Measurements from ENCODE around the gene TPCN1. TPM values are rescaled to one million over a fixed set of nuclear protein-coding genes. Genes with fewer than 3 reads are reported as not detected.

The TPCN1 gene
- total RNA-seq, 1 donor from 2014 or later, result 27.9 TPM

DNA sequence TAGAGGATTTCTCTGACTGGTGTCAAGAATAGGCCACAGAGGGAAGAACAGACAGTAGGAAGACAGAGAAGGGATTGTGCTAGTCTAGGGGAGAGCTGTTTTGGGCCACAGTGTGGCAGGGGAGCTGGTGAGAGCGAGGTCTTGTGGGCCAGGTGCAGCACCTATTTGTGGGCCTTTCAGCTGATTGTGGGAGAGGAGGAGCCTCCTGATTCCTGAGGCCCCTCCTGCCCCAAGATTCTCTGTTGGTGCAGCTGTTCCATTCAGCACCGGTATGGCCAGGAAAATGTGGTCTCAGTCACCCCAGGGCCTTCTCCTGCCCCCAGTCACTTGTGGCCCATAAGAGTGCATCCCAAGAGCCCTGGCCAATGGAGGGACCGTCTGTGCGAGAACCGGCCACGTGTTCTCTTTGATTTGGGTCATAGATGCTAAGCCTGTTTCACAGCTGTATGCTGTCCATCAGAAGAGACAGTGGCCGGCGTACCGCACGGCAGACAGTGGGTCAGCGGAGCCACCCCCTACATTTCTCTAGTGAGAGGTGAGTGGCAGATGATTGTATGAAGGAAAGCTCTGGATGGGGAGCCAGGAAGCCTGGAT lies 27.7 kb downstream of the TPCN1 start:
- Histone ChIP-seq H3K79me2 (ENCODE audit: insufficient read depth, low read length) (peaks cover 3% of the 10 kb centered on the region), H3K4me3 (ENCODE audit: insufficient read depth, low read depth, low read length) (no peak overlapping the region), H3K9ac (ENCODE audit: low read length) (no peak overlapping the region), H3K27ac (ENCODE audit: low read depth, low read length) (no peak overlapping the region), H4K20me1 (ENCODE audit: insufficient read depth, low read length) (no peaks in the 10 kb centered on the region), H3K27me3 (ENCODE audit: insufficient read depth, low read length) (no peaks in the 10 kb centered on the region), H3K4me2 (ENCODE audit: low read length) (no peak overlapping the region), H2AFZ (ENCODE audit: low read depth, low read length) (no peak overlapping the region), H3K4me1 (ENCODE audit: insufficient read depth, low read length) (peaks cover 25% of the 10 kb centered on the region), H3K9me3 (ENCODE audit: insufficient read depth, low read depth, low read length) (no peaks in the 10 kb centered on the region), H3K36me3 (ENCODE audit: insufficient read depth, low read length) (no peaks in the 10 kb centered on the region)
- no peak overlapping the region for H3K27ac Mint-ChIP-seq (ENCODE audit: unreplicated experiment)
- H3K27me3 Mint-ChIP-seq (ENCODE audit: low read depth, unreplicated experiment), result no peaks in the 10 kb centered on the region
- TF ChIP-seq EZH2 (IDR thresholded peaks at IDR 0.05; ENCODE audit: insufficient read depth, low read length), result no peak
- TF ChIP-seq, protein P1, sequence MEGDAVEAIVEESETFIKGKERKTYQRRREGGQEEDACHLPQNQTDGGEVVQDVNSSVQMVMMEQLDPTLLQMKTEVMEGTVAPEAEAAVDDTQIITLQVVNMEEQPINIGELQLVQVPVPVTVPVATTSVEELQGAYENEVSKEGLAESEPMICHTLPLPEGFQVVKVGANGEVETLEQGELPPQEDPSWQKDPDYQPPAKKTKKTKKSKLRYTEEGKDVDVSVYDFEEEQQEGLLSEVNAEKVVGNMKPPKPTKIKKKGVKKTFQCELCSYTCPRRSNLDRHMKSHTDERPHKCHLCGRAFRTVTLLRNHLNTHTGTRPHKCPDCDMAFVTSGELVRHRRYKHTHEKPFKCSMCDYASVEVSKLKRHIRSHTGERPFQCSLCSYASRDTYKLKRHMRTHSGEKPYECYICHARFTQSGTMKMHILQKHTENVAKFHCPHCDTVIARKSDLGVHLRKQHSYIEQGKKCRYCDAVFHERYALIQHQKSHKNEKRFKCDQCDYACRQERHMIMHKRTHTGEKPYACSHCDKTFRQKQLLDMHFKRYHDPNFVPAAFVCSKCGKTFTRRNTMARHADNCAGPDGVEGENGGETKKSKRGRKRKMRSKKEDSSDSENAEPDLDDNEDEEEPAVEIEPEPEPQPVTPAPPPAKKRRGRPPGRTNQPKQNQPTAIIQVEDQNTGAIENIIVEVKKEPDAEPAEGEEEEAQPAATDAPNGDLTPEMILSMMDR (IDR thresholded peaks at IDR 0.05; ENCODE audit: insufficient read depth, low read depth, low read length), result no peak
- DNase-seq (ENCODE audit: low read depth) (no peak), FAIRE-seq (no peak)
- no peaks in the 10 kb centered on the region for H3K9me3 Mint-ChIP-seq (ENCODE audit: unreplicated experiment)
- H3K4me1 Mint-ChIP-seq (ENCODE audit: low read depth, unreplicated experiment), result peaks cover 19% of the 10 kb centered on the region
- peaks cover 24% of the 10 kb centered on the region for H3K36me3 Mint-ChIP-seq (ENCODE audit: low read depth, unreplicated experiment)
- H3K4me3 Mint-ChIP-seq (ENCODE audit: unreplicated experiment), result no peak overlapping the region

DNA sequence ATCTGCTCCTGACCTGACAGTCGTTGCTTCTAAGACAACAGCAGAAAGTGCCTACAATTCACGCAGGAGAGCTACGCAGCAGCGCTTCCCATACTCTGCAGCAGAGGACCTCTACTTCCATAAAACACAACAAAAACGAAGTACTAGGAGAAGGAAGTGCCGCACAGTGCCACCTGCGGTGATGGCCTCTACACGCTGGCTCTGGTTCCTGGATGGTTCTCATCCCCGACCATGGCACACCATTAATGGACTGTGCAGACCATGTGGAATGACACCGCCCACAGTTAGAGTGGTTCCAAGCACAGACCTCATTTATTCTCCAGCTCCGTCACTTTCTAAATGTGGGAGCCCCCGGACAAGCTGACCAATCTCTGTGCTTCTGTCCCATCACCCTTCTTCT lies 28.3 kb downstream of the TPCN1 start:
- no peak for FAIRE-seq
- peaks cover 28% of the 10 kb centered on the region for H3K36me3 Mint-ChIP-seq (ENCODE audit: low read depth, unreplicated experiment)

DNA sequence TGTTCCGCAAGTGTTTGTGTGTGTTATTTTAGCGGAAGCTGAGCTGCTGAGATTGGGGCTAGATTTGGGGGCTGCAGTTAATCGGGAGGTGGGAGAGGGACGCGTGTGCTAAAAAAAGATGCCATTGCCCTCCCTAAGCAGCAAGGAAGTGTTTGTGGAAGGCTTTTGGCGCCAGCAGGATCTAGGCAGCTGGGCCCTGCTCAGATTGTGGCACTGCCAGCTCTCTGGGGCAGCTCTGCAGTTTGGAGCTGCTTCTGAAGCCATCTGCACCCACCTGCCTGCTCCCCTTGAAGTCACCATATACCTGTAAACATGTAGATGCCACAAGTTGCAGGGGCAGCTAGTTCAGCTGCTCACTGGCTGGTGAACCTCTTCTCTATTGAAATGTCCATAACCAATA lies 28.8 kb downstream of the TPCN1 start:
- no peak overlapping the region for H3K27ac Mint-ChIP-seq (ENCODE audit: unreplicated experiment)

More for the DNA sequence above, 28.3 kb downstream of the TPCN1 start:
- no peak overlapping the region for H3K4me3 Mint-ChIP-seq (ENCODE audit: unreplicated experiment)
- Histone ChIP-seq H3K27ac (ENCODE audit: low read depth, low read length) (no peak overlapping the region), H3K9me3 (ENCODE audit: insufficient read depth, low read depth, low read length) (no peaks in the 10 kb centered on the region), H3K36me3 (ENCODE audit: insufficient read depth, low read length) (no peaks in the 10 kb centered on the region), H2AFZ (ENCODE audit: low read depth, low read length) (no peak overlapping the region), H3K4me3 (ENCODE audit: insufficient read depth, low read depth, low read length) (no peak overlapping the region), H3K9ac (ENCODE audit: low read length) (no peak overlapping the region), H4K20me1 (ENCODE audit: insufficient read depth, low read length) (no peaks in the 10 kb centered on the region), H3K4me1 (ENCODE audit: insufficient read depth, low read length) (peaks cover 21% of the 10 kb centered on the region), H3K27me3 (ENCODE audit: insufficient read depth, low read length) (no peaks in the 10 kb centered on the region), H3K79me2 (ENCODE audit: insufficient read depth, low read length) (peaks cover 3% of the 10 kb centered on the region), H3K4me2 (ENCODE audit: low read length) (no peak overlapping the region)
- TF ChIP-seq, protein P1 (IDR thresholded peaks at IDR 0.05; ENCODE audit: insufficient read depth, low read depth, low read length), result no peak
- TF ChIP-seq EZH2 (IDR thresholded peaks at IDR 0.05; ENCODE audit: insufficient read depth, low read length), result no peak
- no peak for DNase-seq (ENCODE audit: low read depth)
- no peaks in the 10 kb centered on the region for H3K9me3 Mint-ChIP-seq (ENCODE audit: unreplicated experiment)
- H3K4me1 Mint-ChIP-seq (ENCODE audit: low read depth, unreplicated experiment), result peaks cover 19% of the 10 kb centered on the region
- H3K27me3 Mint-ChIP-seq (ENCODE audit: low read depth, unreplicated experiment), result no peaks in the 10 kb centered on the region
- no peak overlapping the region for H3K27ac Mint-ChIP-seq (ENCODE audit: unreplicated experiment)

More for the DNA sequence above, 28.8 kb downstream of the TPCN1 start:
- no peaks in the 10 kb centered on the region for H4K20me1 ChIP-seq (ENCODE audit: insufficient read depth, low read length)
- H3K9me3 ChIP-seq (ENCODE audit: insufficient read depth, low read depth, low read length), result no peaks in the 10 kb centered on the region
- H3K4me3 Mint-ChIP-seq (ENCODE audit: unreplicated experiment), result no peak overlapping the region
- no peaks in the 10 kb centered on the region for H3K27me3 ChIP-seq (ENCODE audit: insufficient read depth, low read length)
- H3K4me2 ChIP-seq (ENCODE audit: low read length), result no peak overlapping the region
- FAIRE-seq (no peak), DNase-seq (ENCODE audit: low read depth) (no peak)
- H3K4me1 Mint-ChIP-seq (ENCODE audit: low read depth, unreplicated experiment), result peaks cover 19% of the 10 kb centered on the region
- no peaks in the 10 kb centered on the region for H3K9me3 Mint-ChIP-seq (ENCODE audit: unreplicated experiment)
- no peak for TF ChIP-seq EZH2 (IDR thresholded peaks at IDR 0.05; ENCODE audit: insufficient read depth, low read length)
- TF ChIP-seq, protein P1 (IDR thresholded peaks at IDR 0.05; ENCODE audit: insufficient read depth, low read depth, low read length), result no peak
- H3K36me3 Mint-ChIP-seq (ENCODE audit: low read depth, unreplicated experiment), result peaks cover 28% of the 10 kb centered on the region
- H3K4me3 ChIP-seq (ENCODE audit: insufficient read depth, low read depth, low read length), result no peak overlapping the region
- peaks cover 21% of the 10 kb centered on the region for H3K4me1 ChIP-seq (ENCODE audit: insufficient read depth, low read length)
- no peak overlapping the region for H3K9ac ChIP-seq (ENCODE audit: low read length)
- H3K27ac ChIP-seq (ENCODE audit: low read depth, low read length), result no peak overlapping the region
- no peaks in the 10 kb centered on the region for H3K27me3 Mint-ChIP-seq (ENCODE audit: low read depth, unreplicated experiment)
- H2AFZ ChIP-seq (ENCODE audit: low read depth, low read length), result no peak overlapping the region
- no peaks in the 10 kb centered on the region for H3K36me3 ChIP-seq (ENCODE audit: insufficient read depth, low read length)
- no peaks in the 10 kb centered on the region for H3K79me2 ChIP-seq (ENCODE audit: insufficient read depth, low read length)
